SK-N-MC (cell line): Measurements from ENCODE around the gene CFAP46.
"Not testable (repeated sequence)": the region's sequence is repeated elsewhere in the genome, so short reads cannot be mapped to it uniquely, and the experiment has no call there.

ENCODE experiments used
- DNase-seq: peaks from one replicate; pipeline ENCODE4 v3.0.0-alpha.2; 2011; ENCODE audit warnings: low read depth, low spot score
- H3K27ac ChIP-seq: fragments of 200-600 bp; sonication (generic); 2 replicates; pipeline ENCODE4 v1.5.1; 2016; ENCODE audit warnings: mixed run types
- H3K36me3 ChIP-seq: fragments of 200-600 bp; sonication (generic); 2 replicates; pipeline ENCODE4 v1.6.1; 2017; ENCODE audit warnings: antibody characterized with exemption, low read length, mixed read lengths; ENCODE audit not compliant: insufficient read depth
- H3K4me3 ChIP-seq: fragments of 200-600 bp; sonication (generic); 2 replicates; pipeline ENCODE4 v1.5.1; 2016
- H3K9ac ChIP-seq: fragments of 200-600 bp; sonication (generic); 2 replicates; pipeline ENCODE4 v1.8.0; 2017; ENCODE audit warnings: mixed run types, mixed read lengths; ENCODE audit not compliant: insufficient read length
- H3K9me3 ChIP-seq: fragments of 200-600 bp; sonication (generic); 2 replicates; pipeline ENCODE4 v1.6.1; 2017; ENCODE audit warnings: low read depth, mild to moderate bottlenecking, antibody characterized with exemption, low read length, moderate library complexity, mixed read lengths
- EZH2 ChIP-seq: fragments of 200-600 bp; sonication (generic); IDR thresholded peaks from one replicate; pipeline ENCODE4 v1.6.1; 2017; ENCODE audit warnings: antibody characterized with exemption
- FOXP2 ChIP-seq: optimal IDR thresholded peaks from 2 replicates; pipeline ENCODE3; 2011; ENCODE audit warnings: mild to moderate bottlenecking, moderate library complexity; ENCODE audit not compliant: insufficient read depth; ENCODE audit errors: extremely low read length, control extremely low read depth
- POLR2AphosphoS5 ChIP-seq: IDR thresholded peaks from 2 replicates; pipeline ENCODE4 v1.6.1; 2012; ENCODE audit warnings: mild to moderate bottlenecking, low read depth, low read length, borderline replicate concordance

The CFAP46 gene

DNA sequence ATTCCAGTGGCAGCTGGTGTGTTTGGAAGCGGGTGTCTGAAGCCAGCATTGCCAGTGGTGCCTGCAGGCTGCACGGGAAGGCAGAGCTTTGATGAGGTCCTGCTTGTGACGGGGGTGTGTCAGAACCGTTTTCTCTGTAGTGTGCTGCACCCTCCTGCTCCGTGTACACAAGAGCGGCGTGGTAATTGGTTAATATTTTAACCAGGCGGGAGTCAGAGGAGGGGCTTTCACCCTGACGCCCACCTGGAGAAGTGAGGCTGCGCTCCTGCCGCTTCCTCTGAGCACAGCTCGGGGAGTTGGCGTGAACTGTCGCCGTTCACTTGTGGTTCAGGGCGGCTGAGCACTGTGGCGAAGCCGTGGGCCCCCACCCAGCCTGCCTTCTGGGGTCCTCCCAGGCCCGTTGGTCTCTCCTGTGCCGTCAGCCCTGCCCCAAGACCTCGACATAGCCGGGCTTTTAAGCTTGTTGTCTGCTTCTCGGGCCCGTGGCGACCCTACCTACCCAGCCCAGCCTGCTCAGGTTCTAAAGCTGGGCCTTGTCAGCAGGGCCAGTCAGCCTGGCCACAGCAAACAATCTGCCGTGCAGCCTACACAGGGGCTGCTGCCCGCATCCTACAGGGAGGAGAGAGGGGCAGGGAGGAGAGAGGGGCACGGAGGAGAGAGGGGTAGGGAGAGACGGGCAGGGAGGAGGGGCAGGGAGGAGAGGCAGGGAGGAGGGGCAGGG, 168.0 kb downstream of the CFAP46 start:
- Histone ChIP-seq H3K36me3 (no peaks in the 10 kb centered on the region), H3K9me3 (no peaks in the 10 kb centered on the region), H3K4me3 (no peak overlapping the region), H3K27ac (no peak overlapping the region), H3K9ac (no peak overlapping the region)
- no peak for DNase-seq
- TF ChIP-seq POLR2AphosphoS5 = no peak
- TF ChIP-seq FOXP2 = no peak
- TF ChIP-seq EZH2 = no peak

DNA sequence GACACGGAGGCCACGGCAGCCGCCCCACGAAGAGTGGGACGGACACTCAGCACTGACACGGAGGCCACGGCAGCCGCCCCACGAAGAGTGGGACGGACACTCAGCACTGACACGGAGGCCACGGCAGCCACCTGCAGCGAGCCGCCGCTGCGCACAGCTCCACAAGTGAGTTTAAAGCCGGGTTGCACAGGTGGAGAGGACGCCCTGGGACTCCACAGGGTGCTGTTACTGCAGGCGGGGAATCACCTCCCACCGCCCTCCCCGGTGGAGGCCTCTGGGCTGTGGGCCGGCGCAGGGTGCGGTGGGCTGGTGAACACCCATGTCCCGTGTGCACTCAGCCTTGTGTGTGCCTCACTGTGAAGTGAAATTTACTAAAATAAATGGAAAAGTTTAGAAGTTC, 169.6 kb downstream of the CFAP46 start:
- H3K36me3 ChIP-seq, H3K9me3 ChIP-seq, H3K9ac ChIP-seq, H3K27ac ChIP-seq, H3K4me3 ChIP-seq, DNase-seq: not testable (repeated sequence)

GRCh38 chr10:132770061-132771021, 172.0 kb downstream of the CFAP46 start:
- H3K27ac ChIP-seq = no peak overlapping the region
- H3K4me3 ChIP-seq = no peak overlapping the region
- no peak overlapping the region for H3K9ac ChIP-seq
- H3K9me3 ChIP-seq = no peaks in the 10 kb centered on the region
- no peaks in the 10 kb centered on the region for H3K36me3 ChIP-seq
- no peak for DNase-seq
- no peak for TF ChIP-seq POLR2AphosphoS5
- TF ChIP-seq EZH2 = no peak
- TF ChIP-seq FOXP2 = no peak

DNA sequence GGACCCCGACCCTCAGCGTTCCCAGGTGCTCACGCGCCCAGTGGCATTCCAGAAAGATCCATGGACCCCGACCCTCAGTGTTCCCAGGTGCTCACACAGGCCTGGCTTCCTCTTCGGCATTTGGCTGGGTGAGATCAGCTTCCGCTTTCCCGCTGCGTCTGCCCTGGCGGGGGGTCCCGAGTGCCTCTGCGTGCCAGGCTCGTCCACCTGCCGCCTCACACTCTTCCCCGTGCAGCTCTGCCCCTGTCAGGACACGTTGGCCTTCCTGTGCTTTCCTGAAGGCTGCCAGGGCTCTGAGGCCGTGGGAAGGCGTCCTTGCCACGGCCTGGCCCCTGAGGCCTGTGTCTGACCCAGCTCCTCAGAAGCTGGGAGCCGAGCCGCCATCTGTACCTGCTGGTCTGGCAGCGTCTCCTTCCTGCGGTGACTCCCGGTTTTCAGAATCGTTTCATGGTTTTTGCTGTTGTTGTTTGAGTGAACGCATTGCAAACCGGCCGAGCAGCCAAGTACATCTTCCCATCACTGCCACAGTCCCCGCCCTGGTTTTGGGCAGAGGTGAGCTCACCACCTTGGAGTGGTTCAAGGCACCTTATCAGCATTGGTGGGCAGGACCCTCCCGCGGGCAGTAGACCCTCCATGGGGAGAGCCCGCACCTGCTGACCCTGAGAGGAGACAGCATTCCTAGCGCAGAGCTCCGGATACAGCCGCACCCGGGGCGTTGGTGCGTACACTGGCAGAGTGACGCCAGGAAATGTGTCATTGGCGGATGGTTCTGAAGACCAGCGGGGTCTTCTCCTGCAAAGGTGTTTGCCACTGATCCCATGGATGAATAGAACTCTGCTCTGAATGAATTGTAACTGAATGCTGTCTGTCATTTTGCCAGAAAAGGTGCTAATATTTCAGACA, 173.8 kb downstream of the CFAP46 start:
- TF ChIP-seq EZH2 = no peak
- TF ChIP-seq POLR2AphosphoS5 = no peak
- no peak for TF ChIP-seq FOXP2
- no peak overlapping the region for H3K4me3 ChIP-seq
- DNase-seq = no peak
- H3K27ac ChIP-seq = no peak overlapping the region
- H3K9me3 ChIP-seq = no peaks in the 10 kb centered on the region
- no peaks in the 10 kb centered on the region for H3K36me3 ChIP-seq
- H3K9ac ChIP-seq = no peak overlapping the region

DNA sequence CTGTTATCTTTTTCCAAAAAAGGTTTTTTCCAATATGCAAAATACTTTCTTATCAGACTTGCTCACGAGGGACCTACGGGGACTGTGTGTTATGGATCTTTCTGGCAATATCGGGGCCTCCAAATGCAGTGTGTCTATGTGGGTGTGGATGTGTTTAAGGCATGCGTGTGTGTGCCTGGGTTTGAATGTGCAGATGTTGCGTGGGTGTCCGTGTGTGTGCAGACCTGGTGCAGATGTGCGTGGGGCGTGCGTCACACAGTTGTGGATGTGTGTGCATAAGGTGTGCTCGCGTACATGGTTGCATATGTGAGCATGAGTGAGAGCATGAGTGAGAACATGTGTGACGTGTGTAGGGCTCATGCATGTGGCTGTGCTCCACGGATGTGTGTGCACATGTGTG, 176.1 kb downstream of the CFAP46 start:
- H3K4me3 ChIP-seq = no peak overlapping the region
- H3K27ac ChIP-seq = no peak overlapping the region
- H3K9me3 ChIP-seq = no peaks in the 10 kb centered on the region
- no peaks in the 10 kb centered on the region for H3K36me3 ChIP-seq
- no peak overlapping the region for H3K9ac ChIP-seq
- no peak for TF ChIP-seq FOXP2
- TF ChIP-seq POLR2AphosphoS5 = no peak
- no peak for TF ChIP-seq EZH2
- no peak for DNase-seq

- no peak for TF ChIP-seq FOXP2
- no peak for TF ChIP-seq POLR2AphosphoS5
- no peak for TF ChIP-seq EZH2
- Histone ChIP-seq H3K9ac (no peak overlapping the region), H3K4me3 (no peak overlapping the region), H3K9me3 (no peaks in the 10 kb centered on the region), H3K27ac (no peak overlapping the region), H3K36me3 (no peaks in the 10 kb centered on the region)
- no peak for DNase-seq
Observed at GRCh38 chr10:132765435-132765834, 176.9 kb downstream of the CFAP46 start.

DNA sequence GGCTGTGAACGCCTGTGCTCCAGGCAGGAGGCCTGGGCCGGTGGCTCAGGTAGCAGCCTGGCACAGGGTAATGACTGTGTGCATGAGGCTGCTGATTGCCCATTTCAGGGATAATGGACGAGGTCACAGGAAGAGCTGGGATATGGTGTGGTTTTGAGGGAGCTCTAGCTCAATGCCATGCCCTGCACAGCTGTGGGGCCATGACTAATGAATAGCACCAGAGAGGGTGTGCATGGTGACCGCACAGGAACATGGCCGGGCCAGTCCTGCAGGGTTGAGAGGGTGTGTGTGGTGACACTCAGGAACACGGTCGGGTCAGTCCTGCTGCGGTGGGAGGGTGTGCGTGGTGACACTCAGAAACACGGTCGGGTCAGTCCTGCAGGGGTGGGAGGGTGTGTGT, 178.3 kb downstream of the CFAP46 start:
- Histone ChIP-seq H3K9ac (no peak overlapping the region), H3K36me3 (no peaks in the 10 kb centered on the region), H3K4me3 (no peak overlapping the region), H3K27ac (no peak overlapping the region), H3K9me3 (no peaks in the 10 kb centered on the region)
- TF ChIP-seq POLR2AphosphoS5 (no peak), FOXP2 (no peak), EZH2 (no peak)
- DNase-seq = no peak

DNA sequence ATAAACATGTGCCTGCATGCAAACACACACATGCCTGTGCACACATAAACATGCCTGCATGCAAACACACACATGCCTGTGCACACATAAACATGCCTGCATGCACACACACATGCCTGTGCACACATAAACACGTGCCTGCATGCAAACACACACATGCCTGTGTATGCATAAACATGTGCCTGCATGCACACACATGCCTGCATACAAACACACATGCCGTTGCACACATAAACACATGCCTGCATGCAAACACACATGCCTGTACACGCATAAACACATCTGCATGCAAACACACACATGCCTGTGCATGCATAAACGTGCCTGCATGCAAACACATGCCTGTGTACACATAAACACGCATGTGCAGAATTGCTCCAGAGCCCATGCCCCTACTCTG, 178.8 kb downstream of the CFAP46 start:
- no peak for TF ChIP-seq POLR2AphosphoS5
- TF ChIP-seq FOXP2 = no peak
- no peak for DNase-seq
- Histone ChIP-seq H3K36me3 (no peaks in the 10 kb centered on the region), H3K9me3 (no peaks in the 10 kb centered on the region), H3K4me3 (no peak overlapping the region), H3K27ac (no peak overlapping the region), H3K9ac (no peak overlapping the region)
